HepG2 (cell line): ENCODE results near the gene TH. TPM values are rescaled to one million over a fixed set of nuclear protein-coding genes. Genes with fewer than 3 reads are reported as not detected.

ENCODE experiments used
- AFF4 ChIP-seq: sonication (generic); formaldehyde crosslinking; IDR thresholded peaks from 2 replicates; pipeline ENCODE4 v1.4.0; 2020; ENCODE audit warnings: missing genetic modification reagents
- DNMT1 ChIP-seq: sonication (generic); formaldehyde crosslinking; IDR thresholded peaks from 2 replicates; pipeline ENCODE4 v1.5.1; 2020; ENCODE audit warnings: mild to moderate bottlenecking, missing genetic modification reagents
- NFIB ChIP-seq: sonication (generic); formaldehyde crosslinking; IDR thresholded peaks from 2 replicates; pipeline ENCODE4 v1.9.0; 2021; ENCODE audit warnings: missing genetic modification reagents, mild to moderate bottlenecking, borderline replicate concordance
- NR2C2 ChIP-seq: sonication (generic); formaldehyde crosslinking; IDR thresholded peaks from 2 replicates; pipeline ENCODE4 v1.4.0; 2020; ENCODE audit warnings: missing genetic modification reagents, mild to moderate bottlenecking, moderate library complexity, borderline replicate concordance
- NRL ChIP-seq: sonication (generic); formaldehyde crosslinking; IDR thresholded peaks from 2 replicates; pipeline ENCODE4 v1.5.0; 2020; ENCODE audit warnings: missing genetic modification reagents, mild to moderate bottlenecking, moderate library complexity, borderline replicate concordance
- SMC3 ChIP-seq: IDR thresholded peaks from 2 replicates; pipeline ENCODE4 v1.6.1; 2011; ENCODE audit warnings: low read length, improper control_type of control experiment
- TEAD3 ChIP-seq: optimal IDR thresholded peaks from 2 replicates; pipeline ENCODE3; 2016; ENCODE audit warnings: borderline replicate concordance
- ZBTB20 ChIP-seq: sonication (generic); formaldehyde crosslinking; IDR thresholded peaks from 2 replicates; pipeline ENCODE4 v1.8.1; 2023; ENCODE audit warnings: missing genetic modification reagents, low read depth, mild to moderate bottlenecking, borderline replicate concordance
- ZBTB26 ChIP-seq: IDR thresholded peaks from 2 replicates; pipeline ENCODE4 v1.6.1; 2016; ENCODE audit warnings: missing compliant biosample characterization, missing genetic modification reagents, borderline replicate concordance
- ZC3H4 ChIP-seq: sonication (generic); formaldehyde crosslinking; IDR thresholded peaks from 2 replicates; pipeline ENCODE4 v1.4.0; 2020; ENCODE audit warnings: missing genetic modification reagents, borderline replicate concordance
- ZMYM3 ChIP-seq: sonication (generic); formaldehyde crosslinking; IDR thresholded peaks from 2 replicates; pipeline ENCODE4 v1.5.1; 2020; ENCODE audit warnings: mild to moderate bottlenecking, missing genetic modification reagents
- ZNF446 ChIP-seq: sonication (generic); formaldehyde crosslinking; IDR thresholded peaks from 2 replicates; pipeline ENCODE4 v1.5.0; 2020; ENCODE audit warnings: mild to moderate bottlenecking, missing genetic modification reagents
- ZNF570 ChIP-seq: sonication (generic); formaldehyde crosslinking; IDR thresholded peaks from 2 replicates; pipeline ENCODE4 v1.4.0; 2020; ENCODE audit warnings: mild to moderate bottlenecking, missing genetic modification reagents, borderline replicate concordance
- ZNF580 ChIP-seq: IDR thresholded peaks from 2 replicates; pipeline ENCODE4 v1.6.1; 2016; ENCODE audit warnings: low read depth, borderline replicate concordance
- ZNF724P ChIP-seq: sonication (generic); formaldehyde crosslinking; IDR thresholded peaks from 2 replicates; pipeline ENCODE4 v1.8.0; 2022; ENCODE audit warnings: missing genetic modification reagents, borderline replicate concordance
- ZSCAN22 ChIP-seq: sonication (generic); formaldehyde crosslinking; IDR thresholded peaks from 2 replicates; pipeline ENCODE4 v1.4.0; 2020; ENCODE audit warnings: mild to moderate bottlenecking, missing genetic modification reagents
- polyA plus RNA-seq, 8 experiments: library from polyadenylated mRNA; depleted of rRNA in 3 of 8; stranded (reverse) in 7 of 8; unstranded in 1 of 8; fragments of >200 nt; fragmentation: Illumina TruSeq in 4 of 8; extraction: Trizol in 4 of 8; gene quantifications; 2 replicates each; pipeline versions ENCODE4 v1.2.1 to v1.2.3, GENCODE V29; 2011 to 2016; ENCODE audit warnings: low read depth in 4 of 8, missing spikeins in 1 of 8, mixed read lengths in 1 of 8; ENCODE audit not compliant: insufficient read depth in 1 of 8
- total RNA-seq, 5 experiments: library from RNA; depleted of rRNA; stranded (reverse); fragments of >200 nt; fragmentation: Illumina TruSeq; extraction: Trizol; gene quantifications; 2 replicates each; pipeline ENCODE4 v1.2.3, GENCODE V29; 2016; ENCODE audit warnings: low read depth in 1 of 5
- TF ChIP-seq, protein P1 (sequence below): sonication (generic); formaldehyde crosslinking; IDR thresholded peaks from 2 replicates; pipeline ENCODE4 v1.4.0; 2020; ENCODE audit warnings: missing genetic modification reagents
- TF ChIP-seq, protein P2 (sequence below): sonication (generic); formaldehyde crosslinking; IDR thresholded peaks from 2 replicates; pipeline ENCODE4 v1.9.0; 2022; ENCODE audit warnings: missing genetic modification reagents, mild to moderate bottlenecking, borderline replicate concordance
- TF ChIP-seq, protein P3 (sequence below): IDR thresholded peaks from 2 replicates; pipeline ENCODE4 v1.6.1; 2016; ENCODE audit warnings: mild to moderate bottlenecking, missing biosample characterization, missing genetic modification reagents

The TH gene
- total and polyA plus RNA-seq, 2 of the 13 experiments (the other 11 are each of a cell fraction or from before 2014, with no cell fraction given): 0.36 TPM; not detected in 1

- no peak for TF ChIP-seq NR2C2 (CRISPR knock-in tag)
- peak; percentile 35; the same call in 1 of the 2 replicates for TF ChIP-seq NRL (CRISPR knock-in tag)
- TF ChIP-seq SMC3: peak; percentile 61
- no peak for TF ChIP-seq DNMT1 (CRISPR knock-in tag)
- TF ChIP-seq, protein P1, sequence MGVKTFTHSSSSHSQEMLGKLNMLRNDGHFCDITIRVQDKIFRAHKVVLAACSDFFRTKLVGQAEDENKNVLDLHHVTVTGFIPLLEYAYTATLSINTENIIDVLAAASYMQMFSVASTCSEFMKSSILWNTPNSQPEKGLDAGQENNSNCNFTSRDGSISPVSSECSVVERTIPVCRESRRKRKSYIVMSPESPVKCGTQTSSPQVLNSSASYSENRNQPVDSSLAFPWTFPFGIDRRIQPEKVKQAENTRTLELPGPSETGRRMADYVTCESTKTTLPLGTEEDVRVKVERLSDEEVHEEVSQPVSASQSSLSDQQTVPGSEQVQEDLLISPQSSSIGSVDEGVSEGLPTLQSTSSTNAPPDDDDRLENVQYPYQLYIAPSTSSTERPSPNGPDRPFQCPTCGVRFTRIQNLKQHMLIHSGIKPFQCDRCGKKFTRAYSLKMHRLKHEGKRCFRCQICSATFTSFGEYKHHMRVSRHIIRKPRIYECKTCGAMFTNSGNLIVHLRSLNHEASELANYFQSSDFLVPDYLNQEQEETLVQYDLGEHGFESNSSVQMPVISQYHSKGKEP (CRISPR knock-in tag): no peak
- peak; percentile 29 for TF ChIP-seq TEAD3
- TF ChIP-seq ZNF724P: no peak
- 0 out of 2 replicates have a peak, but pooled peaks have one; percentile 53 for TF ChIP-seq ZNF580 (CRISPR knock-in tag)
- TF ChIP-seq, protein P2, sequence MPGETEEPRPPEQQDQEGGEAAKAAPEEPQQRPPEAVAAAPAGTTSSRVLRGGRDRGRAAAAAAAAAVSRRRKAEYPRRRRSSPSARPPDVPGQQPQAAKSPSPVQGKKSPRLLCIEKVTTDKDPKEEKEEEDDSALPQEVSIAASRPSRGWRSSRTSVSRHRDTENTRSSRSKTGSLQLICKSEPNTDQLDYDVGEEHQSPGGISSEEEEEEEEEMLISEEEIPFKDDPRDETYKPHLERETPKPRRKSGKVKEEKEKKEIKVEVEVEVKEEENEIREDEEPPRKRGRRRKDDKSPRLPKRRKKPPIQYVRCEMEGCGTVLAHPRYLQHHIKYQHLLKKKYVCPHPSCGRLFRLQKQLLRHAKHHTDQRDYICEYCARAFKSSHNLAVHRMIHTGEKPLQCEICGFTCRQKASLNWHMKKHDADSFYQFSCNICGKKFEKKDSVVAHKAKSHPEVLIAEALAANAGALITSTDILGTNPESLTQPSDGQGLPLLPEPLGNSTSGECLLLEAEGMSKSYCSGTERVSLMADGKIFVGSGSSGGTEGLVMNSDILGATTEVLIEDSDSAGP (CRISPR knock-in tag): 0 out of 2 replicates have a peak, but pooled peaks have one; percentile 40
- no peak for TF ChIP-seq ZSCAN22 (CRISPR knock-in tag)
- TF ChIP-seq ZNF446 (CRISPR knock-in tag): 0 out of 2 replicates have a peak, but pooled peaks have one; percentile 51
- TF ChIP-seq AFF4 (CRISPR knock-in tag): no peak
- TF ChIP-seq, protein P3, sequence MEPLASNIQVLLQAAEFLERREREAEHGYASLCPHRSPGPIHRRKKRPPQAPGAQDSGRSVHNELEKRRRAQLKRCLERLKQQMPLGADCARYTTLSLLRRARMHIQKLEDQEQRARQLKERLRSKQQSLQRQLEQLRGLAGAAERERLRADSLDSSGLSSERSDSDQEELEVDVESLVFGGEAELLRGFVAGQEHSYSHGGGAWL (CRISPR knock-in tag): no peak
- TF ChIP-seq ZBTB26 (CRISPR knock-in tag): 0 out of 2 replicates have a peak, but pooled peaks have one; percentile 14
- TF ChIP-seq ZC3H4: no peak
- TF ChIP-seq ZBTB20 (CRISPR knock-in tag): no peak
- no peak for TF ChIP-seq ZNF570 (CRISPR knock-in tag)
- TF ChIP-seq ZMYM3 (CRISPR knock-in tag): peak; percentile 48; the same call in 1 of the 2 replicates
- no peak for TF ChIP-seq NFIB (CRISPR knock-in tag)
These were observed 15.0 kb downstream of the TH start (continued) for GRCh38 chr11:2156416-2157182.
